Endothelial cell of umbilical vein (primary cell): ENCODE measurements around the gene SDF4. TPM values are rescaled to one million over a fixed set of nuclear protein-coding genes. Genes with fewer than 3 reads are reported as not detected.

ENCODE experiments used
- BruUV-seq: library from RNA; stranded (reverse); fragments of 400-500 nt; replicated peaks from 2 replicates; lab custom pipeline; 2021; lab: Mats Ljungman, UMichigan
- CTCF ChIA-PET: fragments of 300-600, 350-600 bp; sonication (Branson Sonifier 250); formaldehyde crosslinking; loops from one replicate; lab custom pipeline; 2021; ENCODE audit warnings: antibody characterized with exemption, inconsistent platforms; lab: Charles Lee
- POLR2A ChIA-PET: fragments of 300-600, 350-600 bp; sonication (Branson Sonifier 250); formaldehyde crosslinking; loops from one replicate; lab custom pipeline; 2021; ENCODE audit warnings: antibody characterized with exemption, inconsistent platforms; lab: Charles Lee
- DNase-seq: peaks from one replicate; pipeline ENCODE4 v3.0.0-alpha.2; 2011; ENCODE audit warnings: low read depth, low spot score
- FAIRE-seq: peaks from 2 replicates; lab custom pipeline; 2011; peaks lifted over from hg19 to GRCh38; lab: Jason Lieb, UNC
- H2AFZ ChIP-seq: 2 replicates; pipeline ENCODE4 v1.6.0; 2012; ENCODE audit warnings: low read depth, low read length, control low read depth, inconsistent platforms
- H3K27ac ChIP-seq: 2 replicates; pipeline ENCODE4 v1.5.1; 2011; ENCODE audit warnings: low read depth, mild to moderate bottlenecking, control low read depth, low read length, moderate library complexity; ENCODE audit not compliant: insufficient read depth
- H3K27me3 ChIP-seq, 2 experiments: 2 replicates each; pipeline versions ENCODE4 v1.6.0 to v1.6.1; 2011; ENCODE audit warnings: low read length in 2 of 2, mixed read lengths in 1 of 2; ENCODE audit not compliant: control insufficient read depth in 2 of 2, insufficient read depth in 2 of 2
- H3K36me3 ChIP-seq, 2 experiments: 2 replicates in 1 of 2; 3 replicates in 1 of 2; pipeline ENCODE4 v1.5.1; 2011; ENCODE audit warnings: low read length in 2 of 2, mild to moderate bottlenecking in 1 of 2, moderate library complexity in 1 of 2; ENCODE audit not compliant: control insufficient read depth in 2 of 2, insufficient read depth in 2 of 2; ENCODE audit errors: extremely low read depth in 1 of 2
- H3K4me1 ChIP-seq: 3 replicates; pipeline ENCODE4 v1.5.1; 2011; ENCODE audit warnings: mild to moderate bottlenecking, low read length; ENCODE audit not compliant: control insufficient read depth, insufficient read depth; ENCODE audit errors: extremely low read depth
- H3K4me2 ChIP-seq: 2 replicates; pipeline ENCODE4 v1.6.1; 2011; ENCODE audit warnings: low read length, control low read depth, mixed read lengths; ENCODE audit not compliant: insufficient read depth
- H3K4me3 ChIP-seq, 3 experiments: fragments of 200-600 bp in 1 of 3; sonication (generic), shearing (Covaris generic) in 1 of 3; replicated peaks in 1 of 3; 2 replicates each; pipeline ENCODE4 v1.5.1; 2011 to 2016; ENCODE audit warnings: control low read depth in 3 of 3, low read length in 3 of 3, mild to moderate bottlenecking in 2 of 3, inconsistent platforms in 1 of 3, low read depth in 1 of 3, moderate library complexity in 1 of 3; ENCODE audit not compliant: insufficient read depth in 1 of 3
- H3K79me2 ChIP-seq: 2 replicates; pipeline ENCODE4 v1.6.0; 2012; ENCODE audit warnings: low read length, inconsistent platforms; ENCODE audit not compliant: control insufficient read depth, insufficient read depth
- H3K9ac ChIP-seq: replicated peaks from 2 replicates; pipeline ENCODE3; 2011; ENCODE audit warnings: low read length, control low read depth; ENCODE audit not compliant: insufficient read depth; ENCODE audit errors: extremely low read depth
- H3K9me1 ChIP-seq: replicated peaks from 3 replicates; pipeline ENCODE4 v1.6.0; 2011; ENCODE audit warnings: mild to moderate bottlenecking, low read length; ENCODE audit not compliant: control insufficient read depth, insufficient read depth; ENCODE audit errors: extremely low read depth
- H3K9me3 ChIP-seq: replicated peaks from 2 replicates; pipeline ENCODE4 v1.5.1; 2012; ENCODE audit warnings: low read length, inconsistent platforms; ENCODE audit not compliant: control insufficient read depth, insufficient read depth
- H4K20me1 ChIP-seq: replicated peaks from 2 replicates; pipeline ENCODE3; 2011; ENCODE audit warnings: mild to moderate bottlenecking, low read length; ENCODE audit not compliant: control insufficient read depth, insufficient read depth; ENCODE audit errors: extremely low read depth
- EZH2 ChIP-seq: IDR thresholded peaks from 2 replicates; pipeline ENCODE4 v1.6.1; 2012; ENCODE audit warnings: borderline replicate concordance, low read depth, mild to moderate bottlenecking, moderate library complexity, low read length, inconsistent platforms; ENCODE audit not compliant: severe bottlenecking
- FOS ChIP-seq: IDR thresholded peaks from 2 replicates; pipeline ENCODE4 v1.6.1; 2011; ENCODE audit warnings: mild to moderate bottlenecking, low read length, moderate library complexity, borderline replicate concordance; ENCODE audit not compliant: insufficient read depth
- GATA2 ChIP-seq: IDR thresholded peaks from 2 replicates; pipeline ENCODE4 v1.7.0; 2011; ENCODE audit warnings: low read depth, mild to moderate bottlenecking, moderate library complexity, mixed read lengths, low read length; ENCODE audit not compliant: insufficient read length, insufficient read depth
- JUN ChIP-seq: IDR thresholded peaks from 2 replicates; pipeline ENCODE4 v1.6.1; 2011; ENCODE audit warnings: borderline replicate concordance, low read depth; ENCODE audit not compliant: insufficient read length, insufficient read depth
- MYC ChIP-seq: IDR thresholded peaks from one replicate; pipeline ENCODE4 v1.6.1; 2011; ENCODE audit warnings: mild to moderate bottlenecking, low read depth, low read length
- POLR2A ChIP-seq: IDR thresholded peaks from 2 replicates; pipeline ENCODE4 v1.6.1; 2012; ENCODE audit warnings: low read depth, mild to moderate bottlenecking, control low read depth, low read length
- POLR2AphosphoS5 ChIP-seq: IDR thresholded peaks from 2 replicates; pipeline ENCODE4 v1.6.1; 2012; ENCODE audit warnings: low read depth, mild to moderate bottlenecking, control low read depth, low read length, moderate library complexity; ENCODE audit not compliant: insufficient read depth
- dilution Hi-C: fragments of 300-500 bp; cut with MboI; formaldehyde crosslinking; loops from one replicate; pipeline ENCODE4 v1.15.0; 2019; ENCODE audit warnings: low sequenced_read_pairs; ENCODE audit not compliant: extremely low pct_ligation_motif_present
- intact Hi-C: fragments of 100-400 bp; cut with micrococcal nuclease; formaldehyde crosslinking; loops from one replicate; pipeline ENCODE4 v1.10.0; 2022
- polyA plus RNA-seq, 4 experiments: library from polyadenylated mRNA; depleted of rRNA in 3 of 4; stranded (reverse) in 3 of 4; unstranded in 1 of 4; fragments of >200 nt; gene quantifications; 2 replicates each; pipeline versions ENCODE4 v1.2.1 to v1.2.3, GENCODE V29; 2011 to 2012; ENCODE audit warnings: missing spikeins in 1 of 4
- total RNA-seq: library from RNA; stranded (reverse); gene quantifications from 2 replicates; pipeline ENCODE4 v1.2.3, GENCODE V29; 2021
- TF ChIP-seq, protein P1 (sequence below): IDR thresholded peaks from 2 replicates; pipeline ENCODE4 v1.6.1; 2011; ENCODE audit not compliant: insufficient read depth, insufficient read length
- TF ChIP-seq, protein P2 (sequence below), 2 donors: IDR thresholded peaks; 1 replicate in 1 of 2; 2 replicates in 1 of 2; pipeline ENCODE4 v1.5.1; 2011; ENCODE audit warnings: low read length in 2 of 2, mild to moderate bottlenecking in 2 of 2, moderate library complexity in 2 of 2, control low read depth in 1 of 2, inconsistent platforms in 1 of 2, low read depth in 1 of 2; ENCODE audit not compliant: insufficient read depth in 1 of 2; ENCODE audit errors: extremely low read depth in 1 of 2

SDF4 gene
- total and polyA plus RNA-seq, 2 donors (not counting 3 experiments of a cell fraction or from before 2014, with no cell fraction given), result 175 to 185 TPM

DNA sequence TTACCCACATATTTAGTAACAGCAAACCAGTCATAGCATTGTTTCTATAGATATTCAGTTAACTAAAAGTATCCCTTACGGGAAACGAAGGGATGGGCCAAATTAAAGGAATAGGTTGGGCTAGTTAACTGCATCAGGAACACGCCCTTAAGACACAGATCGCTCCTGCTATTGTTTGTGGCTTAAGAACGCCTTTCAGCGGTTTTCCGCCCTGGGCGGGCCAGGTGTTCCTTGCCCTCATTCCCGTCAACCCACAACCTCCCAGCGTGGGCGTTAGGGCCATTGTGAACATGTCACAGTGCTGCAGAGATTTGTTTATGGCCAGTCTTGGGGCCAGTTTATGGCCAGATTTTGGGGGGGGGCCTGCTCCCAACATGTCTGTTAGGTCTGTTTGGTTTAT lies 40.1 kb downstream of the SDF4 start:
- dilution Hi-C loops (no loop called here), intact Hi-C loops (no loop called here)
- no peak for FAIRE-seq
- Histone ChIP-seq H3K9me1 (no peaks in the 10 kb centered on the region), H3K9ac (no peak overlapping the region), H3K36me3 (no peaks in the 10 kb centered on the region), H3K4me3 (no peak overlapping the region), H3K27me3 (peaks cover 0 to 7% of the 10 kb centered on the region in 2 experiments), H3K4me1 (no peaks in the 10 kb centered on the region), H2AFZ (no peak overlapping the region), H3K79me2 (no peaks in the 10 kb centered on the region), H4K20me1 (no peaks in the 10 kb centered on the region), H3K4me2 (no peak overlapping the region), H3K9me3 (no peaks in the 10 kb centered on the region), H3K27ac (no peak overlapping the region)
- POLR2A ChIA-PET, result no interaction called here
- CTCF ChIA-PET, result interaction anchor here (0.5 kb wide), 1 partner anchor 130 kb away, joined by 3 read pairs; no protein-coding TSS in a partner anchor
- DNase-seq, result no peak
- TF ChIP-seq MYC, result no peak
- no peak for TF ChIP-seq GATA2
- no peak for TF ChIP-seq EZH2
- TF ChIP-seq JUN, result no peak
- TF ChIP-seq POLR2A, result no peak
- TF ChIP-seq, protein P1, sequence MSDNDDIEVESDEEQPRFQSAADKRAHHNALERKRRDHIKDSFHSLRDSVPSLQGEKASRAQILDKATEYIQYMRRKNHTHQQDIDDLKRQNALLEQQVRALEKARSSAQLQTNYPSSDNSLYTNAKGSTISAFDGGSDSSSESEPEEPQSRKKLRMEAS, result no peak
- no peak for TF ChIP-seq FOS
- TF ChIP-seq POLR2AphosphoS5, result no peak
- TF ChIP-seq, protein P2, sequence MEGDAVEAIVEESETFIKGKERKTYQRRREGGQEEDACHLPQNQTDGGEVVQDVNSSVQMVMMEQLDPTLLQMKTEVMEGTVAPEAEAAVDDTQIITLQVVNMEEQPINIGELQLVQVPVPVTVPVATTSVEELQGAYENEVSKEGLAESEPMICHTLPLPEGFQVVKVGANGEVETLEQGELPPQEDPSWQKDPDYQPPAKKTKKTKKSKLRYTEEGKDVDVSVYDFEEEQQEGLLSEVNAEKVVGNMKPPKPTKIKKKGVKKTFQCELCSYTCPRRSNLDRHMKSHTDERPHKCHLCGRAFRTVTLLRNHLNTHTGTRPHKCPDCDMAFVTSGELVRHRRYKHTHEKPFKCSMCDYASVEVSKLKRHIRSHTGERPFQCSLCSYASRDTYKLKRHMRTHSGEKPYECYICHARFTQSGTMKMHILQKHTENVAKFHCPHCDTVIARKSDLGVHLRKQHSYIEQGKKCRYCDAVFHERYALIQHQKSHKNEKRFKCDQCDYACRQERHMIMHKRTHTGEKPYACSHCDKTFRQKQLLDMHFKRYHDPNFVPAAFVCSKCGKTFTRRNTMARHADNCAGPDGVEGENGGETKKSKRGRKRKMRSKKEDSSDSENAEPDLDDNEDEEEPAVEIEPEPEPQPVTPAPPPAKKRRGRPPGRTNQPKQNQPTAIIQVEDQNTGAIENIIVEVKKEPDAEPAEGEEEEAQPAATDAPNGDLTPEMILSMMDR (IDR thresholded peaks at IDR 0.05; ENCODE audit: extremely low read depth in 1 of 2, insufficient read depth in 1 of 2, low read depth in 1 of 2, low read length in 2 of 2), result no peak
- BruUV-seq, result no TSS peak
